WTC11 (cell line): Measurements from ENCODE around the gene KIT.

ENCODE experiments used
- CBFB ChIP-seq: sonication (generic); formaldehyde crosslinking; IDR thresholded peaks from 2 replicates; pipeline ENCODE4 v1.8.1; 2022; ENCODE audit warnings: mild to moderate bottlenecking, low read depth, missing genetic modification reagents
- CREB1 ChIP-seq: sonication (generic); formaldehyde crosslinking; IDR thresholded peaks from 2 replicates; pipeline ENCODE4 v1.8.0; 2023; ENCODE audit warnings: mild to moderate bottlenecking, missing genetic modification reagents
- E2F4 ChIP-seq: sonication (generic); formaldehyde crosslinking; IDR thresholded peaks from 2 replicates; pipeline ENCODE4 v1.8.1; 2022; ENCODE audit warnings: low read depth, mild to moderate bottlenecking, moderate library complexity, missing genetic modification reagents, borderline replicate concordance
- NR2C2 ChIP-seq: sonication (generic); formaldehyde crosslinking; IDR thresholded peaks from 2 replicates; pipeline ENCODE4 v1.8.0; 2022; ENCODE audit warnings: mild to moderate bottlenecking, missing genetic modification reagents
- NR3C1 ChIP-seq: sonication (generic); formaldehyde crosslinking; conservative IDR thresholded peaks from 2 replicates; pipeline ENCODE4 v1.8.1; 2023; ENCODE audit warnings: low read depth, mild to moderate bottlenecking, missing genetic modification reagents
- OVOL2 ChIP-seq: fragments of 250-450 bp; sonication (Bioruptor Pico); IDR thresholded peaks from 2 replicates; pipeline ENCODE4 v1.9.0; 2021; ENCODE audit warnings: mild to moderate bottlenecking, borderline replicate concordance
- ZNF281 ChIP-seq: sonication (generic); formaldehyde crosslinking; IDR thresholded peaks from 2 replicates; pipeline ENCODE4 v1.8.0; 2023; ENCODE audit warnings: mild to moderate bottlenecking, missing genetic modification reagents
- ZNF317 ChIP-seq: sonication (generic); formaldehyde crosslinking; IDR thresholded peaks from 2 replicates; pipeline ENCODE4 v1.8.1; 2023; ENCODE audit warnings: low read depth, mild to moderate bottlenecking, moderate library complexity, missing genetic modification reagents, borderline replicate concordance
- TF ChIP-seq, protein P1 (sequence below): fragments of 200-600 bp; IDR thresholded peaks from 2 replicates; pipeline ENCODE4 v1.8.0; 2022; ENCODE audit warnings: antibody characterized with exemption
- TF ChIP-seq, protein P2 (sequence below): sonication (generic); formaldehyde crosslinking; IDR thresholded peaks from 2 replicates; pipeline ENCODE4 v1.8.0; 2022; ENCODE audit warnings: mild to moderate bottlenecking, missing genetic modification reagents
- TF ChIP-seq, protein P3 (sequence below): sonication (generic); formaldehyde crosslinking; IDR thresholded peaks from 2 replicates; pipeline ENCODE4 v1.8.0; 2023; ENCODE audit warnings: missing genetic modification reagents

DNA sequence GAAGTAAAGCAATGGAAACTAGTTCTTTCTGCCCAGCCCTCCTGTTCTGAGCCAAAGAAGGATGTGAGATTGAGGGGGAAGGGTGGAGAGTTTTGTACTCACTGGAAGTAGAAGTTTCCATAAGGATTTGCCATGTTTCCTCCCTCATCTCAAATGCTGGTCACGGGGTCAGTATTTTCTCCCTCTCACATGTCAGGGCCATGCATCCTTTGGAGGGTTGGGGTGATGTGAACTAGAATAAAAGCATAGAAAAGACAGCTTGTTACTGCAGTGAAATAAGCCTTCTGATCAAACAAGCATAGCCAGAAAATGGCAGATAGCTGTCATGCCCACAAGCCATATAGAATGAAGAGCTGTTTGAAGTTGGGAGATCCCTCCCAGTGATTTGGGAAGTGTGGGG, 79.7 kb downstream of the KIT start:
- TF ChIP-seq NR3C1 (CRISPR knock-in tag) (no peak), E2F4 (CRISPR knock-in tag) (no peak), NR2C2 (CRISPR knock-in tag) (no peak), CBFB (no peak), ZNF317 (CRISPR knock-in tag) (no peak), ZNF281 (CRISPR knock-in tag) (no peak), OVOL2 (CRISPR knock-in tag) (no peak), CREB1 (CRISPR knock-in tag) (no peak)
- TF ChIP-seq, protein P1, sequence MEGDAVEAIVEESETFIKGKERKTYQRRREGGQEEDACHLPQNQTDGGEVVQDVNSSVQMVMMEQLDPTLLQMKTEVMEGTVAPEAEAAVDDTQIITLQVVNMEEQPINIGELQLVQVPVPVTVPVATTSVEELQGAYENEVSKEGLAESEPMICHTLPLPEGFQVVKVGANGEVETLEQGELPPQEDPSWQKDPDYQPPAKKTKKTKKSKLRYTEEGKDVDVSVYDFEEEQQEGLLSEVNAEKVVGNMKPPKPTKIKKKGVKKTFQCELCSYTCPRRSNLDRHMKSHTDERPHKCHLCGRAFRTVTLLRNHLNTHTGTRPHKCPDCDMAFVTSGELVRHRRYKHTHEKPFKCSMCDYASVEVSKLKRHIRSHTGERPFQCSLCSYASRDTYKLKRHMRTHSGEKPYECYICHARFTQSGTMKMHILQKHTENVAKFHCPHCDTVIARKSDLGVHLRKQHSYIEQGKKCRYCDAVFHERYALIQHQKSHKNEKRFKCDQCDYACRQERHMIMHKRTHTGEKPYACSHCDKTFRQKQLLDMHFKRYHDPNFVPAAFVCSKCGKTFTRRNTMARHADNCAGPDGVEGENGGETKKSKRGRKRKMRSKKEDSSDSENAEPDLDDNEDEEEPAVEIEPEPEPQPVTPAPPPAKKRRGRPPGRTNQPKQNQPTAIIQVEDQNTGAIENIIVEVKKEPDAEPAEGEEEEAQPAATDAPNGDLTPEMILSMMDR: no peak
- TF ChIP-seq, protein P2, sequence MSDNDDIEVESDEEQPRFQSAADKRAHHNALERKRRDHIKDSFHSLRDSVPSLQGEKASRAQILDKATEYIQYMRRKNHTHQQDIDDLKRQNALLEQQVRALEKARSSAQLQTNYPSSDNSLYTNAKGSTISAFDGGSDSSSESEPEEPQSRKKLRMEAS (CRISPR knock-in tag): no peak
- TF ChIP-seq, protein P3, sequence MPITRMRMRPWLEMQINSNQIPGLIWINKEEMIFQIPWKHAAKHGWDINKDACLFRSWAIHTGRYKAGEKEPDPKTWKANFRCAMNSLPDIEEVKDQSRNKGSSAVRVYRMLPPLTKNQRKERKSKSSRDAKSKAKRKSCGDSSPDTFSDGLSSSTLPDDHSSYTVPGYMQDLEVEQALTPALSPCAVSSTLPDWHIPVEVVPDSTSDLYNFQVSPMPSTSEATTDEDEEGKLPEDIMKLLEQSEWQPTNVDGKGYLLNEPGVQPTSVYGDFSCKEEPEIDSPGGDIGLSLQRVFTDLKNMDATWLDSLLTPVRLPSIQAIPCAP: no peak
